Activated CD8-positive, alpha-beta memory T cell treated with anti-CD3 and anti-CD28 coated beads, Interleukin-2, amount 50 U/mL, for 4 hours (primary cell): ENCODE data around the gene STAG2.

Experiments used
- DNase-seq: peaks from one replicate; pipeline ENCODE4 v3.0.0-alpha.2; 2020

The STAG2 gene

GRCh38 chrX:123976706-123977316, 15.3 kb downstream of the STAG2 start:
- no peak for DNase-seq

- DNase-seq: no peak
Measured at GRCh38 chrX:123983240-123983639, 21.7 kb downstream of the STAG2 start.

- no peak for DNase-seq
Measured at GRCh38 chrX:123986377-123986776, 24.9 kb downstream of the STAG2 start.

- DNase-seq: no peak
Measured at GRCh38 chrX:123988423-123989111, 27.1 kb downstream of the STAG2 start.

GRCh38 chrX:123989235-123989634, 27.7 kb downstream of the STAG2 start:
- no peak for DNase-seq

GRCh38 chrX:123990169-123990568, 28.7 kb downstream of the STAG2 start:
- DNase-seq: no peak

GRCh38 chrX:123990602-123991001, 29.1 kb downstream of the STAG2 start:
- DNase-seq: no peak

GRCh38 chrX:123993326-123993725, 31.8 kb downstream of the STAG2 start:
- DNase-seq: no peak

- no peak for DNase-seq
Measured at GRCh38 chrX:123993904-123994635, 32.6 kb downstream of the STAG2 start.

GRCh38 chrX:123994730-123995129, 33.2 kb downstream of the STAG2 start:
- DNase-seq: no peak

- DNase-seq: no peak
Measured at GRCh38 chrX:124001581-124001980, 40.1 kb downstream of the STAG2 start.

GRCh38 chrX:124005228-124005627, 43.7 kb downstream of the STAG2 start:
- DNase-seq: no peak

GRCh38 chrX:124010157-124010556, 48.7 kb downstream of the STAG2 start:
- no peak for DNase-seq

- DNase-seq: no peak
Measured at GRCh38 chrX:124010566-124010965, 49.1 kb downstream of the STAG2 start.

GRCh38 chrX:124015721-124016120, 54.2 kb downstream of the STAG2 start:
- DNase-seq: no peak

- no peak for DNase-seq
Measured at GRCh38 chrX:124016825-124017224, 55.3 kb downstream of the STAG2 start.

GRCh38 chrX:124018023-124018422, 56.5 kb downstream of the STAG2 start:
- no peak for DNase-seq

- DNase-seq: no peak
Measured at GRCh38 chrX:124023838-124024238, 62.3 kb downstream of the STAG2 start.

GRCh38 chrX:124026529-124026928, 65.0 kb downstream of the STAG2 start:
- no peak for DNase-seq

- no peak for DNase-seq
Measured at GRCh38 chrX:124028182-124028581, 66.7 kb downstream of the STAG2 start.

GRCh38 chrX:124030520-124030919, 69.0 kb downstream of the STAG2 start:
- no peak for DNase-seq

GRCh38 chrX:124033821-124034220, 72.3 kb downstream of the STAG2 start:
- DNase-seq: no peak

- no peak for DNase-seq
Measured at GRCh38 chrX:124035657-124036056, 74.2 kb downstream of the STAG2 start.

- no peak for DNase-seq
Measured at GRCh38 chrX:124042042-124042441, 80.5 kb downstream of the STAG2 start.
